HG03066 (cell line): Measurements from ENCODE around the gene GPC6.
"Not testable (repeated sequence)": the region's sequence is repeated elsewhere in the genome, so short reads cannot be mapped to it uniquely, and the experiment has no call there.

ENCODE experiments used
- ATAC-seq: cut with Tn5 transposase; IDR thresholded peaks from one replicate; pipeline ENCODE4 v1.9.1; 2021; ENCODE audit warnings: low read depth; ENCODE audit not compliant: unreplicated experiment

GPC6 gene

GRCh38 chr13:93226623-93227279 lies at the start of gene GPC6:
TSS of gene GPC6 (plus strand) at chr13:93226807.
- ATAC-seq: no peak

- no peak for ATAC-seq
These were observed 46.1 kb upstream of the GPC6 start for GRCh38 chr13:93180356-93180969.

DNA sequence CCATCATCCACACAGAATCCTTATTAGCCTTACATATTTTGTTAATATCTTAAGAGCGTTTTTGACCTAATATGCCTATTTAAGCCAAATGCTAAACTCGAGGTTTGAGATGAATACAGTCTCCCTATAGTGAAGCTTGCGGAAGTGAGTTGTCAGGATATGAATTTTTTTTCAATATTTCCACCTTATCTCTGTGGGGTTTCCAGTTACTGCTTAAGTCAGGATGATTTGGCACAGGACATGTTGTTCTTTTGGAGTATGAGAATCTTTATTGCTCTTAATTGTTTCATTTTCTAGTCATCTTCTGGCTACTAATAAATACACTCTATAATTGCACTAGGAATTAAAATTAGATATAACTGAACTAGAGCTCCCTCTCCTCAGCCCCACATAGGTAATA lies 44.2 kb upstream of the GPC6 start:
- ATAC-seq: no peak

DNA sequence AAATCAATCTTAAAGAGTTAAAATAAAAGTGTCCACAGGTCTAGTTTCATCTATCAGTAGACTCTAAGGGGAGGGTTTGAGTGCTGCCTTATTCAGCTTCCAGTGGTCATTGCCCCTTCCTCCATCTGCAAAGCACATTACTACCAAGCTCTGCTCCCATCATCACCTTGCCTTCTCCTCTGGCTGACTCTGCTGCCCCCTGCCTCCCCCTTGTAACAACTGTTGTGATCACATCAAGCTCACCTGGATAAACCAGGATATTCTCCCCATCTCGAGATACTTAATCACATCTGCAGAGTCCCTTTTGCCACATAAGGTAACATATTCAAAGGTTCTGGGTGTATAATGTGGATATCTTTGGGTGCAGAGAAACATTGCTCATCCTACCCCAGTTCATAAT lies 43.3 kb upstream of the GPC6 start:
- no peak for ATAC-seq

- ATAC-seq: no peak
These were observed 36.6 kb upstream of the GPC6 start for GRCh38 chr13:93190006-93190405.

- ATAC-seq: no peak
These were observed 32.9 kb upstream of the GPC6 start for GRCh38 chr13:93193682-93194081.

DNA sequence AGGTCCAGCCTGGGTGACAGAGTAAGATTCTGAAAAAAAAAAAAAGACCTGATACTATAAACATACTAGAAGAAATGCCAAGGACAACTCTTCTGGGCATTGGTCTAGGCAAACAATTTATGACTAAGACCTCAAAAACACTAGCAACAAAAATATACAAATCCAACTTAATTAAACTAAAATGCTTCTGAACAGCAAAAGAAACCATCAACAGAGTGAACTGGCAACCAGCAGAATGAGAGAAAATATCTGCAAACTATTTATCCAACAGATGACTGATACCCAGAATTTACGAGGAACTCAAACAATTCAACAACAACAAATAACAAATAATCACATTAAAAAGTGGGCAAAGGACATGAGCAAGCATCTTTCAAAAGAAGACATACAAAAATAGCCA lies 26.8 kb upstream of the GPC6 start:
- ATAC-seq: no peak

GRCh38 chr13:93200626-93201025 lies 26.0 kb upstream of the GPC6 start:
- ATAC-seq: no peak

GRCh38 chr13:93201992-93202558 lies 24.5 kb upstream of the GPC6 start:
- ATAC-seq: no peak

DNA sequence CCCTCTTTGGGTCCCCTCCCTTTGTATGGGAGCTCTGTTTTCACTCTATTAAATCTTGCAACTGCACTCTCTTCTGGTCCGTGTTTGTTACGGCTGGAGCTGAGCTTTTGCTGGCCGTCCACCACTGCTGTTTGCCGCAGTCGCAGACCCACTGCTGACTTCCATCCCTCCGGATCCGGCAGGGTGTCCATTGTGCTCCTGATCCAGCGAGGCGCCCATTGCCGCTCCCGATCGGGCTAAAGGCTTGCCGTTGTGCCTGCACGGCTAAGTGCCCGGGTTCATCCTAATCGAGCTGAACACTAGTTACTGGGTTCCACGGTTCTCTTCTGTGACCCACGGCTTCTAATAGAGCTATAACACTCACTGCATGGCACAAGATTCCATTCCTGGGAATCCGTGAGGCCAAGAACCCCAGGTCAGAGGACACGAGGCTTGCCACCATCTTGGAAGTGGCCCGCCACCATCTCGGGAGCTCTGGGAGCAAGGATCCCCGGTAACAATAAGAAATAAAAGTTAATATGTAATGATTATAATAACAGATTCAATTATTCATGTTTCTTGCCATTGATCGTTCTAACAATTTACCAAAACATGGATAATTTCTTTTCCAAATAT lies 19.7 kb upstream of the GPC6 start:
- not testable (repeated sequence) for ATAC-seq

DNA sequence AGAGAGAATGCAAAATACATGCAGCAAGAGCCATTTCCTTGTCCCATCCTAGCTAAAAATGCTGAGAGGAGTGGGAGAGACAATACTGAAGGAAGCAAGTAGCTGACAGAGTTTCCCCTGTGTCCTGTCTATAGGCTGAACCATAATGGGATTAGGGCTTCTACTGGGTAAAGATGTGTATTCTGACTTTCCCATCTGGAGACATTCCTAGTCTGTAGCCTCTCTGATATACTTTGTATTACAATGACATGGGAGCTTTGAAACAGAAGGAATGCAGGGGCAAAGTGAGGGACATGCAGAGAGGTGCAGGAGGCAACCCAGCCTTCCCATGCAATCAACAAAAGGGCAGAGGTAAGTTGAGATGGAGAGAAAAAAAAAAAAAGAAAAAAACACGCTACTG lies 10.5 kb upstream of the GPC6 start:
- no peak for ATAC-seq

DNA sequence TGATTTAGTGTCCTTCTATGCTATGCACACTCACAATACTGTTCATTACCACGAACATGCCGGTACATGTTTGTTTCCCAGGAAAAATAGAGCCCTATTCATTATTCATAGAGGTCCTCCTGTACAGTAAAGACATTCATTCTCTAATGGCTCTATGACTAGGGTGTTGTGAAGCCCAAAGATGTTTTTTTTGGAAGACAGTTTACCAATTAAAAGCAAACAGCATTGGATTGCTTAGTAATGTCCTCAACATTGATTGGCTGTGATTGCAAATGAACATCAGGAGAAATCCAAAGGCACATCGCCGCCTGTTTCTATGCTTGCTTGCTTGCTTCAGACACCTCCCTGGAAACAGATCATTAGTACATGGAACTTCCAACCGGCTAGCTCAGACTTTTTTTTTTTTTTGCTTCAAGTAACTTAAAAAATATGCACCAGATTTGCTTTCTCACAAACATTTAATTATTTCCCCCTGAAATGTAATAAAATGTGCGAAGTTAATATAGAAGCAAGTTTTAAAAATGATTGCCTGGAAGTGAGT lies 8.8 kb upstream of the GPC6 start:
- no peak for ATAC-seq

DNA sequence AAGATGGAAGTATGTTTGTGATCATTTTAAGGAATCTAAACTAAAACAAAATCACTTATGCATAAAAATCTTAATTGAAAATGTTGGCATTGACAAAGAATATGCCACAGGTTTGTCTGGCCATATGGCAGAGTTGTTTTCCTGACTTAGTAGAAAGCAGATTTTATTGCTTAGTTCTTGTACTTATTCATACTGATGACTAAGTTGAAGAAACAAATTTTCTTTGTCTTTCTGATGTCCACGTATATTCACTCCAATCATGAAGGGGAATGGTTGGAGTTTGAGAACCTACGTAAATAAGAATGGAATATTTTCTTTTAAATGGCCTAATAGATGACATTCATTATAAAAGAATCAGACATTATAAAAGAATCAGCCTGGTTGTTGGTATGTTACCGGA lies 8.0 kb upstream of the GPC6 start:
- no peak for ATAC-seq

DNA sequence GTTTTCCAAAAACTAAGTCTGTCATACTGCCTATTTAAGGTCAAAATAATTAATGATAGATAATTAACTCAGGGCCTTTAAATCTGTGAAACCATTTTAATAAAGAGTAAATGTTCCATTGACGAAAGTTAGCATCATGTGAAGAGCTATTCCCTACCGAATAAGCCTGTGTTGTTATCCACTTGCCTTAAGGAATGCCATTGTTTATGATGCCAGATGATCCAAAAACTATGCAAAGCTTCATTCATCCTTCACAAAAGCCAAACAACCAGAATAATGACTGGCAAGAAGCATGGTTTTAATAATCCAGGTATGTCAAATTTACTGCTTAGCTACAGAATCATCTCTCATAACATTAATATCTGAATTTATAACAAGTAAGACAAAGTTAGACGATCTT lies 6.5 kb upstream of the GPC6 start:
- no peak for ATAC-seq

DNA sequence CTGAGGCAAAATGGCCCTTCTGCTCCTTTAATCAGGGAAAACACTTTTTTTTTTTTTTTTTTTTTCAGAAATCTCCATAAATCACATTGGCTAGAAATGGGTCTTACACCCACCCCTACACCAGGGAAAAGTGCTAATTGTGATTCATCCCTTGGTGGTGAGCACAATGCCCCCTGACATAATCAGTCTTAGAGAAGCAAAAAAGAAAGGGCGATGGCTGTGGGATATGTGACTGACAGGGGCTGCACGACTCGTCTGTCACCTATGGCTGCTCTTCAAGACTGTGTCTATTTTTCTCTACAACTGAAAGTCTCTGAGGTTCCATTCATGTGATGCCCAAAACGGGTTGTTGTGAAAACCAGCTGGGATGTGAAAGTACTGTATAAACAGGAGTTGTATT lies 3.6 kb upstream of the GPC6 start:
- ATAC-seq: no peak

GRCh38 chr13:93224535-93224934 lies 2.1 kb upstream of the GPC6 start:
- ATAC-seq: no peak

- ATAC-seq: no peak
These were observed 997 bp upstream of the GPC6 start for GRCh38 chr13:93225610-93226009.

- ATAC-seq: no peak
These were observed 463 bp upstream of the GPC6 start for GRCh38 chr13:93226065-93226622.

DNA sequence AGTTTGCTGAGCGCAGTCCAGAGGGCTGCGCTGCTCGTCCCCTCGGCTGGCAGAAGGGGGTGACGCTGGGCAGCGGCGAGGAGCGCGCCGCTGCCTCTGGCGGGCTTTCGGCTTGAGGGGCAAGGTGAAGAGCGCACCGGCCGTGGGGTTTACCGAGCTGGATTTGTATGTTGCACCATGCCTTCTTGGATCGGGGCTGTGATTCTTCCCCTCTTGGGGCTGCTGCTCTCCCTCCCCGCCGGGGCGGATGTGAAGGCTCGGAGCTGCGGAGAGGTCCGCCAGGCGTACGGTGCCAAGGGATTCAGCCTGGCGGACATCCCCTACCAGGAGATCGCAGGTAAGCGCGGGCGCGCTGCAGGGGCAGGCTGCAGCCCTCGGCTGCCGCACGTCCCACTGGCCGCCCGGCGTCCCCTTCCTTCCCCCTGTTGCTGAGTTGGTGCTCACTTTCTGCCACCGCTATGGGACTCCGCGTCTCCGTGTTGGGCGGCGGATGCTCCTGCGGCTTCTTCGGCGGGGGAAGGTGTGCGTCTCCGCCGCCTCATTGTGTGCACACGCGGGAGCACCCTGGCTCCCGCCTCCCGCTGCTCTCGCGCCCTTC lies 772 bp downstream of the GPC6 start:
- no peak for ATAC-seq

DNA sequence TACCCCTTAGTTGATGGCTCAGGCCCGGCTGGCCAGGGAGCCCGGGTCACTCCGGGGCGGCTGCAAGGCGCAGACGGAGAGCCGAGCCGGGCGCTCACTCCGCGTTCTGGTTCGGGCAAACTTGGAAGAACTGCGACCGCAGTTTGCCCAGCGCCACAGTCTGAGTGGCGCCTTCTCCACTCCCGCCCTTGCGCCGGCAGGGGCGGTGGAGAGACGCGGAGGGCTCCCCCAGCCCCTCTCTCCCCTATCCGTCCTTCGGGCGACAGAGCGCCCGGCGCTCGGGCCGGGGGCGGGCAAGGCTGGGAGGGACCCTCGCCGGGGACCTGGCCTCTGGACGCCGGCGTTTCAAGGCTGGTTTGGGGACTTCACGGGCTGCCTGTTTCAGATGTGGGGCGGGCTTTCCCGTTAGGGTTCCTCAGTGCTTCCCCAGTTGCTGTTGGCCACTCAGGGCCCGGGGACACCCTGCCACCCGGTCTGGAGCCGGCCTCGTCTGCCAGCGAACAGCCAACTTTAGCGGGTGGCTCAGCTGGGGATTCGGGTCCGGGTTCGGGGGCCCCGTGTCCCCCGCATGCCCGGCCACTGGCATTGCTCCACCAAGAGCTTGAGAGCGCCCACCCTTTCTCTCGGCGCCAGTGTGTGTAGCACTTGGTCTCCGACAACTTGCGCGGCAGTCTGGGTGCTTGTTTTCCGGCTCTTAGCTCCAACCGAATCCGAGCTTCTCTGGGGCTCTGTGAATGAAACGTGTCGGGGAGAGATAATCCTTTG lies 1.5 kb downstream of the GPC6 start:
- no peak for ATAC-seq
